Kidney (tissue), 14 donors: Measurements from ENCODE around the gene DMRTB1. TPM values are rescaled to one million over a fixed set of nuclear protein-coding genes. Genes with fewer than 3 reads are reported as not detected.
"Not testable (repeated sequence)": the region's sequence is repeated elsewhere in the genome, so short reads cannot be mapped to it uniquely, and the experiment has no call there.

Source experiments
- DNase-seq, 5 donors: peaks; one replicate each; pipeline ENCODE4 v3.0.0-alpha.2; 2013 to 2020
- FAIRE-seq: peaks from 2 replicates; lab custom pipeline; 2012; peaks lifted over from hg19 to GRCh38; lab: Jason Lieb, UNC
- H3K27ac ChIP-seq, 2 donors: one replicate each; pipeline ENCODE4 v1.7.0; 2013; ENCODE audit warnings: low read depth in 2 of 2, low read length in 2 of 2, inconsistent platforms in 1 of 2
- H3K27me3 ChIP-seq: one replicate; pipeline ENCODE4 v1.7.1; 2013; ENCODE audit warnings: low read length, inconsistent platforms; ENCODE audit not compliant: control insufficient read depth, insufficient read depth
- H3K36me3 ChIP-seq, 3 donors: one replicate each; pipeline versions ENCODE4 v1.7.0 to v1.7.1; 2013; ENCODE audit warnings: low read length in 3 of 3, control low read depth in 1 of 3, inconsistent platforms in 1 of 3; ENCODE audit not compliant: insufficient read depth in 3 of 3, control insufficient read depth in 2 of 3
- H3K4me1 ChIP-seq, 3 donors: one replicate each; pipeline versions ENCODE4 v1.7.0 to v1.7.1; 2013; ENCODE audit warnings: low read length in 3 of 3, inconsistent platforms in 1 of 3, low read depth in 1 of 3; ENCODE audit not compliant: control insufficient read depth in 2 of 3, insufficient read depth in 2 of 3
- H3K4me3 ChIP-seq, 3 donors: one replicate each; pipeline versions ENCODE4 v1.7.0 to v1.8.1; 2013; ENCODE audit warnings: low read length in 3 of 3, control low read depth in 1 of 3, inconsistent platforms in 1 of 3
- H3K9ac ChIP-seq, 3 donors: one replicate each; pipeline versions ENCODE4 v1.7.0 to v1.7.1; 2013; ENCODE audit warnings: low read length in 3 of 3, control low read depth in 1 of 3, inconsistent platforms in 1 of 3
- H3K9me3 ChIP-seq, 3 donors: one replicate each; pipeline versions ENCODE4 v1.7.0 to v1.7.1; 2013; ENCODE audit warnings: low read length in 3 of 3, control low read depth in 1 of 3, inconsistent platforms in 1 of 3; ENCODE audit not compliant: control insufficient read depth in 2 of 3, insufficient read depth in 1 of 3
- CTCF ChIP-seq: IDR thresholded peaks from 3 replicates; pipeline ENCODE4 v1.5.1; 2012; ENCODE audit warnings: mild to moderate bottlenecking, moderate library complexity, borderline replicate concordance; ENCODE audit not compliant: insufficient read depth; ENCODE audit errors: extremely low read depth
- intact Hi-C: fragments of 100-400 bp; cut with DNase I; formaldehyde crosslinking; loops from one replicate; pipeline ENCODE4 v1.11.1; 2022
- polyA plus RNA-seq: library from polyadenylated mRNA; stranded (reverse); fragments of 350-450 nt; fragmentation: Illumina TruSeq; extraction: RNeasy Lipid Tissue Mini Kit (QIAGEN cat#74804); gene quantifications from one replicate; pipeline ENCODE4 v1.2.3, GENCODE V29; 2014; ENCODE audit warnings: low read depth, low replicate concordance; ENCODE audit not compliant: insufficient read depth
- total RNA-seq: library from RNA; stranded (reverse); fragmentation: NEBNext Ultra II Directional; extraction: Animal tissue kit (Norgen Biotek cat#: 25700); gene quantifications from one replicate; pipeline ENCODE4 v1.2.1, GENCODE V29; 2021
- donor health status: control.
- donor health status: control.
- donor health status: control.
- donor health status: control.
- donor health status: control.
- donor health status: DM: yes; HTN: yes; CAD: no.
- donor health status: Normal renal cell carcinoma (clear cell type).

The DMRTB1 gene
- total and polyA plus RNA-seq, 2 donors from 2014 or later: not detected

GRCh38 chr1:53431805-53432565 is 27.2 kb upstream of the DMRTB1 start:
- TF ChIP-seq CTCF: no peak
- H3K4me3 ChIP-seq: no peak overlapping the region
- H3K4me1 ChIP-seq: no peaks in the 10 kb centered on the region
- DNase-seq (no peak), FAIRE-seq (no peak)
- H3K27ac ChIP-seq: no peak overlapping the region
- intact Hi-C loops: no loop called here
- H3K9ac ChIP-seq: no peak overlapping the region
- H3K36me3 ChIP-seq: no peaks in the 10 kb centered on the region
- H3K27me3 ChIP-seq: no peaks in the 10 kb centered on the region
- no peaks in the 10 kb centered on the region for H3K9me3 ChIP-seq

- no peak for FAIRE-seq
- no peaks in the 10 kb centered on the region for H3K36me3 ChIP-seq
- intact Hi-C loops: no loop called here
Measured at GRCh38 chr1:53432611-53433010, 26.6 kb upstream of the DMRTB1 start.

GRCh38 chr1:53434405-53435007 is 24.7 kb upstream of the DMRTB1 start:
- DNase-seq, H3K9ac ChIP-seq, H3K27me3 ChIP-seq, intact Hi-C loops, H3K4me3 ChIP-seq, H3K27ac ChIP-seq, H3K9me3 ChIP-seq, H3K4me1 ChIP-seq, H3K36me3 ChIP-seq, FAIRE-seq: not testable (repeated sequence)

More at GRCh38 chr1:53432611-53433010, 26.6 kb upstream of the DMRTB1 start:
- Histone ChIP-seq H3K9ac (no peak overlapping the region), H3K4me3 (no peak overlapping the region), H3K27ac (no peak overlapping the region), H3K27me3 (no peaks in the 10 kb centered on the region), H3K4me1 (no peaks in the 10 kb centered on the region), H3K9me3 (no peaks in the 10 kb centered on the region)
- no peak for TF ChIP-seq CTCF
- no peak for DNase-seq

- no peak for FAIRE-seq
Measured at GRCh38 chr1:53435151-53435550, 24.0 kb upstream of the DMRTB1 start.

More at GRCh38 chr1:53435151-53435550, 24.0 kb upstream of the DMRTB1 start:
- H3K9ac ChIP-seq: no peak overlapping the region
- intact Hi-C loops: no loop called here
- H3K4me1 ChIP-seq: no peaks in the 10 kb centered on the region
- H3K9me3 ChIP-seq: no peaks in the 10 kb centered on the region
- H3K27ac ChIP-seq: no peak overlapping the region
- DNase-seq: no peak
- no peaks in the 10 kb centered on the region for H3K36me3 ChIP-seq
- no peak for TF ChIP-seq CTCF
- H3K27me3 ChIP-seq: no peaks in the 10 kb centered on the region
- H3K4me3 ChIP-seq: no peak overlapping the region
